Stimulated activated CD4-positive, alpha-beta T cell treated with anti-CD3 and anti-CD28 coated beads, Interleukin-15, amount 100 ng/mL, for 1 hour (primary cell): ENCODE results near the gene TTC12.
A peak's percentile ranks its signal among the peaks of the same experiment; 100 is the strongest.

Source experiments
- DNase-seq, 2 donors: peaks; one replicate each; pipeline ENCODE4 v3.0.0-alpha.2; 2020; ENCODE audit warnings: low read depth in 1 of 2, low spot score in 1 of 2

TTC12 gene, protein sequence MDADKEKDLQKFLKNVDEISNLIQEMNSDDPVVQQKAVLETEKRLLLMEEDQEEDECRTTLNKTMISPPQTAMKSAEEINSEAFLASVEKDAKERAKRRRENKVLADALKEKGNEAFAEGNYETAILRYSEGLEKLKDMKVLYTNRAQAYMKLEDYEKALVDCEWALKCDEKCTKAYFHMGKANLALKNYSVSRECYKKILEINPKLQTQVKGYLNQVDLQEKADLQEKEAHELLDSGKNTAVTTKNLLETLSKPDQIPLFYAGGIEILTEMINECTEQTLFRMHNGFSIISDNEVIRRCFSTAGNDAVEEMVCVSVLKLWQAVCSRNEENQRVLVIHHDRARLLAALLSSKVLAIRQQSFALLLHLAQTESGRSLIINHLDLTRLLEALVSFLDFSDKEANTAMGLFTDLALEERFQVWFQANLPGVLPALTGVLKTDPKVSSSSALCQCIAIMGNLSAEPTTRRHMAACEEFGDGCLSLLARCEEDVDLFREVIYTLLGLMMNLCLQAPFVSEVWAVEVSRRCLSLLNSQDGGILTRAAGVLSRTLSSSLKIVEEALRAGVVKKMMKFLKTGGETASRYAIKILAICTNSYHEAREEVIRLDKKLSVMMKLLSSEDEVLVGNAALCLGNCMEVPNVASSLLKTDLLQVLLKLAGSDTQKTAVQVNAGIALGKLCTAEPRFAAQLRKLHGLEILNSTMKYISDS

GRCh38 chr11:113314389-113315301 lies at the start of gene TTC12:
TSS of gene TTC12 (plus strand) at chr11:113314583. CDS start at chr11:113316258, 1,675 bp downstream.
- DNase-seq: peak; percentile 87 to 91

DNA sequence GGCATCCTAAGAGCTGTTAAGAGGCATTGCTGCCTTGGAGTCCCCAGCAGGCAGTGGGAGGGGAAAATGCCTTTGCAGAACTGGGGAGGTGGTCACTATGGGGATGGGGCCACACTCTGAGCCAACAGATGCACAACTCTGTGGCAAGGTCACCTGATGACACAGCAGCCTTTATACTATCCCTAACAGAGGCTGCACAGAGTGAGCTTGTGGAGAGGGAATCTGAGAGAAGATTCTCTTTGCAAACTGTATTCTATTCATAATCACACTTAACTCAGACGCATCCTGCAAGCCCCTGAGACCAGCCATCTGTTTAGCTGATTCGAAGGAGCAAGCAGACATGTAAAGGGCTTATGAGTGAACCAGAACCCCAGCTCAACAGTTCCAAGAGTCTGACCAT lies 49.0 kb upstream of the TTC12 start:
- no peak for DNase-seq

- DNase-seq: no peak
These were observed 46.9 kb upstream of the TTC12 start for GRCh38 chr11:113267493-113267892.

DNA sequence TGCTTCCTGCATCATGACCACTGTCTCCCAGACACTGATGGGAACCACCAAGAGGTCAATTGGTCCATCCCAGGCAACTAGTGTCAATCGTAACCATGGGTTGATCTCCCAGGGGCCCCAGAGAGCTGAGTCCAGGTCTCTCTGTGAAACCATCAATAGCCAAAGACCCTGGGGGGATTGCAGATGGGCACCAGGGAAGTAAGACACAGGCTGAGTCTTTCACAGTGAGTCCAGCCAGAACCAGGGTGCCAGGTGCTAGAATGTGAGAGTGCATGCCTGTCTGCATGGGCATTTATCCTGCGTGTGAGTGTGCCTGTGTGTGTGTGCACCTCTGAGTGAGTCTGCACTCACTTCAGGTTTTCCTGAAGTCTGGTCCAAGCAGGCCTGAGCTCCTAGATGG lies 45.3 kb upstream of the TTC12 start:
- no peak for DNase-seq

GRCh38 chr11:113269636-113270035 lies 44.7 kb upstream of the TTC12 start:
- no peak for DNase-seq

DNA sequence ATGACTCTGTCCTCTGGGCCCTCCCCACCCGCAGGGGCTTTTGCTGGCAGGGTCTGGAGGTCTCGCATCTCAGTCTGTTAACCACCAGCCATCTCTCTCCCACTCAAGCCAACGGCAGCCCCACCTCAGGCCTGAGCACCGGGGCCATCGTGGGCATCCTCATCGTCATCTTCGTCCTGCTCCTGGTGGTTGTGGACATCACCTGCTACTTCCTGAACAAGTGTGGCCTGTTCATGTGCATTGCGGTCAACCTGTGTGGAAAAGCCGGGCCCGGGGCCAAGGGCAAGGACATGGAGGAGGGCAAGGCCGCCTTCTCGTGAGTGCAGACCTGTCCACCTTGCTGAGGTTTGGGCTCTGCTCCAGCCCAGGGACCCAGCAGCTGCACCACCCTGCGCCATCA lies 44.3 kb upstream of the TTC12 start:
- no peak for DNase-seq

GRCh38 chr11:113271551-113272245 lies 42.7 kb upstream of the TTC12 start:
- DNase-seq: no peak

DNA sequence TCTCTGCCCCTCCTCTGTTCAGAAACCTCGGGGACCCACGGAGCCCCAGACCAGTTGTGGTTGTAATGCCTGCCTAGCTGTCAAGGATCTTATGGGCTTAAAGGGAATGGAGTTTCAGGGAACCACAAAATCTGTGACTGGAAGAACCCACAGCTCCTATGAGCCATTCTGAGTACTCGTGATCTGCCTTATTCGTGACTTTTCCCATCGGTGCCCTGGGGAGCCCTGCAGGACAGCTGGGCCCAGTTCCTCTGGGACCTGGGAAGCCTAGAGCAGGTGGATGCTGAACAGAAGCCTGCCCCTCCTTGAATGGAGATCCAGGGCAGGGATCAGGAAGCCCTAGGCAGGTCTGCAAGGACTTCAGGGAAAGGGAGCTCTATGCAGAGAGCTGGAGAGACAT lies 42.1 kb upstream of the TTC12 start:
- DNase-seq: no peak

DNA sequence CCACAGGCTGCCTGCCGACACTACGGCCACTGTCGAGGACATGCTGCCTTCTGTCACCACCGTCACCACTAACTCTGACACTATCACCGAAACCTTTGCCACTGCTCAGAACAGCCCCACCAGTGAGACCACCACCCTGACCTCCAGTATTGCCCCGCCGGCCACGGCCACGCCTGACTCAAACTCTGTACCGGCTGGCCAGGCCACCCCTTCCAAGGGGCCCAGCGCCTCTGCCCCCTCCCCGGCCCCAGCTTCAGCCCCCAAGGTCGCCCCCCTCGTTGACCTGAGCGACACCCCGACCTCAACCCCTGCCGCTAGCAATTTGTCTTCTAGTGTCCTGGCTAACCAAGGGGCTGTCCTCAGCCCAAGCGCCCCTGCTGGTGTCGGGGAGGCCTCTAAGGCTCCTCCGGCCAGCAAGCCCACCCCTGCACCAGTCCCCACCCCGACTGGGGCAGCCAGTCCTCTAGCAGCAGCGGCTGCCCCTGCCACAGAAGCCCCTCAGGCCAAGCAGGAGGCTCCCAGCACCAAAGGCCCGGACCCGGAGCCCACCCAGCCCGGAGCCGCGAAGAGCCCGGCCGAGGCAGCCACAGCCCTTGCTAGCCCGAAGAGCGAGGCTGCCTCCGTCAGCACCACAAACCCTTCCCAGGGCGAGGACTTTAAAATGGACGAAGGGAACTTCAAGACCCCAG lies 41.3 kb upstream of the TTC12 start:
- DNase-seq: no peak

GRCh38 chr11:113273720-113274119 lies 40.7 kb upstream of the TTC12 start:
- no peak for DNase-seq

DNA sequence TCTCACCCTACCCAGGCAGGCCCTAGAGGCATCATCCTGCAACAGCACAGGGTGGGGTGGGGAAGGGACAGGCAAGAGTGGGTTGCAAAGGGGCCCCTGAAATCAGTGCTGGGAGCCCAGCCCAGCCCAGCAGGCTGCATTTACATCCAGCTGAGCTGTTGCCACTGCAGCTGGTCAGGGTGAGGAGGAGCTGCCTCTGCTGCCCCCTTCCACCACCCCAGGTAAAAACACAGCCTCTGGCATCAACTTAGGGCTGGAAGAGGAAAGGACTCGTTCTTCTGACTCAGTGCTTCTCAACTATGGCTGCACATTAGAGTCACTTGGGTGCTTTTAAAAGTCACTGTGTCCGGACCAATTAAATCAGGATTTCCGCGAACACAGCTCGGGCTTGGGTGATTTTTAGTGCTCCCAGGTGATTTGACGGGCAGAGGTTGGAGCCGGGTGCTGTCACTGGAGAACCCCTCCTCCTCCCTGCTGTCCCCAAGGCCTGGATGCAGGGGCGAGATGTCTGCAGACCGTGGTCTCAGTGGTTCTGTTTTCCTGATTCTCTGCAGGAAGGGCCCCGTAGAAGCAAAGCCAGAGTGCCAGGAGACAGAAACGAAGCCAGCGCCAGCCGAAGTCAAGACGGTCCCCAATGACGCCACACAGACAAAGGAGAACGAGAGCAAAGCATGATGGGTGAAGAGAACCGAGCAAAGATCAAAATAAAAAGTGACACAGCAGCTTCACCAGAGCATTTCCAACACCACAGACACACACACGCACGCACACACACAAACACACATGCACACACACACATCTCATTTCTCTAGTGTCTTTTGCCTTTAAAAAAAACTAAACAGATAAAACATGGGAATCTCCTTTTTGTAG lies 39.4 kb upstream of the TTC12 start:
- DNase-seq: no peak

GRCh38 chr11:113275602-113276001 lies 38.8 kb upstream of the TTC12 start:
- no peak for DNase-seq

- DNase-seq: no peak
These were observed 37.9 kb upstream of the TTC12 start for GRCh38 chr11:113276466-113276865.

- no peak for DNase-seq
These were observed 36.5 kb upstream of the TTC12 start for GRCh38 chr11:113277907-113278306.

- DNase-seq: no peak
These were observed 35.9 kb upstream of the TTC12 start for GRCh38 chr11:113278481-113278880.

DNA sequence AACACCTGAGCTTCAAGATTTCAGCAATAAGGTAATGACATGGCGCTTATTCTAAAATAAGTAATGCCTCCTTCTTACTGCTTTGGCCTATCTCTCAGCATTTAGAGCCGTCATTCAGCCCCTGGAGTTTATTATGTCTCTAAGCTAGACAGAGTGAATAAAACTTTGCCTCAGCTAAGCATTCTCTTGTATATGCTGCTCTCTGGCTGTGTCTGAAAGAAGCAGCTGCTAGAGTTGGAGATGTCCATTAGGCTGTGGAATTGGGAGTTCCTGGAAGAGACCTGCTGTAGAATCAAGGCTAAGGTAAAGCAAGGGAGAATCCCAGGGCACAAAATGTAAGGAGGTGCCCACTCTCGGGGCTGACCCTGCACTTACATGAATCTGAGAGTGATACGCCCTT lies 35.5 kb upstream of the TTC12 start:
- no peak for DNase-seq

- no peak for DNase-seq
These were observed 34.8 kb upstream of the TTC12 start for GRCh38 chr11:113279591-113279990.

DNA sequence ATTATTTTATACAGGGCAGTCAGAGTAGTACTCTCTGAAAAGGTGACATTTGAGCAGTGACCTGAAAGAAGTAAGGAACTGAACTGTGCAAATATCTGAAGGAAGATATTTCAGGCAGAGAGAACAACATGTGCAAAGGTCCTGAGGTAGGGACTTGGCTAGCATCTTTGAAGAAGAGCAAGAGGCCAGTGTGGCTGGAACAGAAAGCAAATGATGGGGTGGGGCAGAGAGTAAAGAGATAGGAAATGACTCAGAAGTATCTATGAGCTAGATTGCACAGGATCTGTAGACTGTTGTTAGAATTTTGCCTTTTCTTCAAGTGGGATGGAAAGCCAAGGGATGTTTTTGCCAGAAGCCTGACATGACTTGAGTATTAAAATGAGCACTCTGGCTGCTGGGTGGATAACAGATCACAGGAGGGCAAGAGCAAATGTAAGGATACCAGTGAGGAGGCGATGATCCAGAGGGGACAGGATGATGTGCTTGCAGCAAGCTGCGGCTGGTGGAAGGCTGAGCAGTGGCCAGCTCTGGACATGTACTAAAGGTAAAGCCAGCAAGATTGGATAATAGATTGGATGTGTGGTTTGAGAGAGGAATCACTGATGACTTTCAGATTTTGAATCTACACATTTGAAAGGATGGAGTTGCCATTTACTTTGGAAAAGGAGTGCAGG lies 33.2 kb upstream of the TTC12 start:
- no peak for DNase-seq

DNA sequence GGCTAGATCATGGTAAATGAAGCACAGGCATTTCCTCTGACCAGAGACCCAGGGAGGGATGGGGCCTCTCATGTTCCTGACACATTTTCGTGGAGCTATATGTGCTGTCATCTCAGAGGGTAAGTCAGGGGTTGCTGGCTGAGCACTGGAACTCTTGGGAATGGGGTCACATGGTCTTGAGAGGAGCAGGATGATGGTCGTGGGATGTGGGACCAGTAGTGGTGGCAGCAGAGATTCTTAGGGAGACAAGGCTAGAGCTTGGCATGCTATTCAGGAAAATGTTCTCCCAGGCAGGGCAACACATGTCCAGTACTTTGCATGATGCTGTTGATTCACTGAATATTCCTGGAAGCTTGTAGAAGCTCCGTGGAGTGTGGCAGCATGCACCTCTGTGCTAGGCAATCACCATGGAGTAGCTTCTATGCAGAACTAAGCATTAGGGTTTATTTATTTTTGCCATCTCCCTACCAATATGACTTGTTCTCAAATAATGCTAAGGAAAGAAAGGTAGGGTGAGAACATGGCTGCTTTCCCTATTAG lies 31.4 kb upstream of the TTC12 start:
- DNase-seq: no peak
